ENCODE results near the gene PARD6G. TPM values are rescaled to one million over a fixed set of nuclear protein-coding genes. Genes with fewer than 3 reads are reported as not detected.

Gene PARD6G
- total RNA-seq = 1.3 and 6.1 TPM in 2 replicates

GRCh38 chr18:80247393-80247841 lies at the start of gene PARD6G:
Gene PARD6G (minus strand): TSS chr18:80247514. CDS start chr18:80247348, 166 bp downstream.

GRCh38 chr18:80108739-80109675 lies 138.3 kb downstream of the PARD6G start, which contains the start of gene ADNP2:
Gene ADNP2 (plus strand): TSS chr18:80109262. CDS start chr18:80117543, 8,281 bp downstream.

Other genes starting within 250 kb of the PARD6G start
- gene RBFA, start 213.1 kb downstream of the PARD6G start, total RNA-seq = 31.2 and 31.5 TPM in 2 replicates
- gene ADNP2, start 138.3 kb downstream of the PARD6G start, total RNA-seq = 22.0 TPM in 2 replicates